DMS153 treated with DMSO at 0.1 percent for 48 hours (cell line): Measurements from ENCODE around the gene PRSS56.

Experiments used
- DNase-seq: peaks from one replicate; lab custom pipeline; 2025; ENCODE audit not compliant: unreplicated experiment; lab: John Stamatoyannopoulos, UW

The PRSS56 gene

DNA sequence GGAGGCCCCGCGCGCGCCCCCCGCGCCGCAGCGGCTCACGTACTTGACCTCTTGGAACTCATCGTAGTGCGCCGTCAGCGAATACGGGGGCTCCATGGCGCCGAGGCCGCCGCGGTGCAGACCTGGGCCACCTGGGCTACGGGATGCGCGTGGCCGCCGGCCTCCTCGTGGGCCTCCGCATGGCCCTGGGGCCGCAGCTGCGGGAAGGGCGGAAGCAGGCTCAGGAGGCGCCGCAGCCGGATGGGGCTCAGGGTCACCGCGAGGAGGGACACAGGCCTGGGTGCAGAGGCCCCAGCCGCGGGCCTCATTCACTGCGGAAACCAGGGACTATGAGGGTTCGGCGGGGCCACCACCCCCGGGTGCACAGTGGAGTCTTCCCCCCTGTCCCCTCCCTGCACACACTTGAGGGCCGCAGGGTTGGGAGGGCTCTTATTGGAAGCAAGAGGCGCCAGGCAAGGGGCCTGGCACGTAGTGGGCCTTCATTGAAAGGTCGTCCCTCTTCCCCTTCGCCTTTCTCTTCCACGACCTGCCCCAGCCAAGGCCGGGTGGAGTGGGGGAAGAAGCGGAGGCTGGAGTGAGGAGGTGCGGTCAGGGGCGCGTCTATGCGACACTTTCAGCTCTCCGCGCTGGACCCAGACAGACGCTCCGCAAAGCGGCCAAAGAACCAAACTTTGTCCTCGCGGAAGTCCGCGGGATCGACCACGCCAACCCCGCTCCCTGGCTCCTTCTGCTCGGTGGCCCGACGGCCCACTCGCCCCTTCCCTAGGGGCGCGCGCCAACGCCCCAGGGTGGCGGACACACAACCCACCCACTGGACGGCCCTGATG lies 33.4 kb upstream of the PRSS56 start:
- no peak for DNase-seq

DNA sequence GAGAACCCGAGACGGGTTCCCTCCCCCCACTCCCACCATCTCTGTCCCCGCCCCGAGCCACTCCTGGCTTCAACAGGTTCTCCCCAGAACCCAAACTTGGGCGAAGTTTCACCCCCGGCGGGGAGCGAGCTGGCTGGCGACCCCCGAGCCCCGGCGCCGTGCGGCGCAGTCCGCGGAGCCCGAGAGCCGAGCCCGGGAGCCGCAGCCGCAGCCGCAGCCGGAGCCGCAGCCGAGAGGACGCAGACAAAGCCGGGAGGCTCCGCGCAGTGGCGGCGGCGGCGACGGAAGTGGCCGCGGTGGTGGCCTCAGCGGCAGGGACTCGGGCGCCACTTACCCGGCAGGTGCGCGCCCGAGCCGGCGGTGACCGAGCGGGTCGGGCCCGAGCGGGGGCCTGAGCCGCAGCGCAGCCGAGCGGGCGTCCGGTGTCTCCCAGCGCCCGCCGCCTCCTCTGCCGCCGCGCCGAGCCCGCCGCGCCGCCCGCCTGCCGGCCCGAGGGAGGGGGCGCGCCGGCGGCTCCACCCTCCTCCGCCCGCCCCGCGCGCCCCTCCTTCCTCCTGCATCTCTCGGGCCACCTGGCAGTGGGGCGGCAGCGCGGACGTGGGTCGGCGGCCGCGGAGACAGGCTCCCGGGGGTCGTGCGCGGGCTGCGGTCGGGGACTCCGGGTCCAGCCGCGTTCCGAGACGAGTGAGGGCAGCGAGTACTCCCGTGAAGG lies 32.6 kb upstream of the PRSS56 start, which contains the start of gene ECEL1:
Gene ECEL1 (minus strand): TSS at position 450 of the 712 bp plus-strand sequence. CDS start 1,181 bp downstream, outside the sequence.
- no peak for DNase-seq

DNA sequence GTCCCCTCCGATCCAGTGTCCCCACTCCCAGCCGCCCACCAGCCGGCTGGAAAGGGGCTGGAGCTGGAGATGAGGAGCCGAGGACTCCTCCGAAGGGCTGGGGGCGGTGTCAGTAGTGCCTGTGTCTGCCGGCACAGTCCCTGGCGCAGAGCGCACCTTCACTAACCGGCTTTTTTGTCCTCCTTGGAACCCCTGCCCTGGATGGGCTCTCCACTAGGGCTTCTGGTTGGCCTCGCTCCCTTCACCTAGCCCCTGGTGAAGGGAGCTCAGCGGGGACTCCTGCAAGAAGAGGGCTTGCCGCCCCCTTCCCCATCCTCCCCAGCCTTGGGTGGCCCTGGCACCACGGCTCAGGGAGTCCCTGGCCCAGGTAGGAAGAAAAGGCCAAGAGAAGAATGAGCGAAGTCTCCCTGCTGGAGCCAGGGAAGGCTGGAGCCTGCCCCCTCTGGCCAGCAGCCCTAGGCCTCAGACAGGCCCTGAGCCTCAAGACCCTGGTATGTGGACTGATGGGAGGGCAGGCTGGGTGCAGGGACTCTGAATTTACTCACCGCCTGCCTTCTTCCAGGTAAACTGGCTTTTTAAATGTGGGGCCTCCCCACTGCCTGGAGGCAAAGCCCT lies 32.0 kb upstream of the PRSS56 start:
- no peak for DNase-seq

DNA sequence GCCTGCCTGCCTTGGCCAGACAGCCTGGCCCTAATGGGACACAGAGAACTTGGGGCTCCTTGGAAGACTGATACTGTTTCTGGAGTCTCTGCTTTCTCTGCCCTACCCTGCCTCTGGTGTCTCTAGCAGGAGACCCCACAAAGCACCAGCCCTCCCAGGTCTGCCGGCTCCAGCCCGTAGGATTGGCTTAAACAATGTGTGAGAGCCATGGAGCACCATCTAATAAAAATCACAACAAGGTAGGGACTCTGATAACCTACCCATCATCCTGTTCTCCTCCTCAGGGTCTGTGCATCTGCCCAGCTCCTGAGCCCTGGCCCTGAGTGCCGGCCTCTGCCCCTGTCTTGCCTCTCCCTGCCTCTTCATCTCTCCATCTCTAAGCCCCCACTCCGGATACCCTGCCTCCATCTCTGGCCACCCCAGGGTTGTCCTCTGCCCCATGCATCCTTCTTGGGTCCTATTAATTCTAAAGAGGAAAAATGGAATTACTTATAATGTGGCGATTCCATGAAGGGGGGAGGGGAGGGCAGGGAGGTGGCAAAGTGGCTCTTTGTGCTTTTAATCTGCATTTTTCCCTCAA lies 31.4 kb upstream of the PRSS56 start:
- DNase-seq: no peak

DNA sequence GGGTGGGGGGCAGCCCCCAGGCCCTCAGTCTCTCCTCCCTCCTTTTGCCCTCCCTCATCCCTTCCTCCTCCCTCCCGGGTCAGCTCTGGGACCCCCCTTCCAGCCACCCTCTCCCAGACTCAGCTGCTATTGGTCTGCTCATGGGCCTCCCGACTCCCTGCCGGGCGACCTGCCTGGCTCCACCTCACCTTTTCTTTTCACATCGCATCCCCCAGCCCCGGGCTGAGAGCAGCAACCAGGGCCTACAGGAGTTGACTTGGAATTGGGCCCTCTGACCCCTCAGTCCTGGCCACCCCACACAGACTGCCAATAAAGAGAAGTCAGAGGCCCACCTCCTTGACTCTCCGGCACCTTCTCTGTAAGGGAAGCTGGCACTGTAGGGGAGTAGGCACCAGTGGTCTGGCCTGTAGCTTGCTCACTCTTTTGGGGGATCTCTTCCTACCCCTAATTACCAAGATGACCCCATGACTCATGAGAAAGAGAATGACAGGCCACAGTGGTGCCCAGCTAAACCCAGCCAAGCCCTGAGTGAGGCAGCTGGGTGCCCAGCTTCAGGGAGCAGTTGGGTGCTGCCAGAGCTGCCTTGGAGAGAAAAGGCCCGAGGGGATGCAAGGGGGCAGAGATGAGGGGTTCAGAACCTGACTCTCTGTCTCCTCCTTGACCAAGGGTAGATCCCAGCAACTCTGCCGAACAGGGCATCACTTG lies 30.5 kb upstream of the PRSS56 start:
- DNase-seq: no peak

DNA sequence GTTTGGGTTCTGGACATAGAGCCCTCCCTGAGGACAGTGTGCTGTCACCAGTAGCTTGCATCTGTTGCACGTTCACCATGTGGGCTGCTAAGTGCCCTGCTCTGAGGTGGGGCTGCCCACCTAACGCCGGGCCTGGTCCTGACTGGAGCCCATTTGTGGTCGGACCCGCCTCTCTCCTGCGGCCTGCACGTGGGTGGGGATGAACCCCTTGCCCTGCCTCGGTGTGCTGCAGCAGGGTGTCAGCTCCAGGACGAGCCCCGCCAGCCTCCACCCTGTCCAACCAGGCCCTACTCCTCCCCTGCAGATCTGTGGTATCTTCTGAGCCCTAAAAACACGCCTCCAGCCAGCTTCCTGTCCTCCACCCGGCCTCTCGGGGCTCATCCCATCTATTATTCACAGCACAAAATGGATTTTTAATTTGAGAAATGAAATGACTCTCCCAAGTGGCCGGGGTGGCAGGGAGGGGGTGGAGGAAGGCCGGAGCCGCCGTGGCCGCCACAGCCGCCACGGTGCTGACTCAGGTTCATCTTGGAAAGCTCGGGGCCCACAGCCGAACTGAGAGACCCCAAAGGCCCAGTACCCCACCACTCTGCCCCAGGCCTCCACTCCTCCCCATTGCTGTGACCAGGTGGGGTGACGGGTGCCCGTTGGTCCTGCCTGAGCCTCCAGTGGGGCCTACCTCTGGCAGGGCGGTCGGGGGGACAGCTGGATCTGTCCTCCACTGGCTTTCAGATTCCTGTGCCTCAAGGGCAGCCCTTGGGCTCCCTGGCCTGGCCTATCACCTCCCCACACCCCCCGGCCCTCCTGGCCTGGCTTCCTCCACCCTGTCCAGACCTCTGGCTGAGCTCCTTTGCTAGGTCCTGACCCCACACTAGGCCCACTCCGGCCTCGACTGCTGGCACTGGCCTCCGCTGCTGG lies 29.7 kb upstream of the PRSS56 start:
- no peak for DNase-seq

DNA sequence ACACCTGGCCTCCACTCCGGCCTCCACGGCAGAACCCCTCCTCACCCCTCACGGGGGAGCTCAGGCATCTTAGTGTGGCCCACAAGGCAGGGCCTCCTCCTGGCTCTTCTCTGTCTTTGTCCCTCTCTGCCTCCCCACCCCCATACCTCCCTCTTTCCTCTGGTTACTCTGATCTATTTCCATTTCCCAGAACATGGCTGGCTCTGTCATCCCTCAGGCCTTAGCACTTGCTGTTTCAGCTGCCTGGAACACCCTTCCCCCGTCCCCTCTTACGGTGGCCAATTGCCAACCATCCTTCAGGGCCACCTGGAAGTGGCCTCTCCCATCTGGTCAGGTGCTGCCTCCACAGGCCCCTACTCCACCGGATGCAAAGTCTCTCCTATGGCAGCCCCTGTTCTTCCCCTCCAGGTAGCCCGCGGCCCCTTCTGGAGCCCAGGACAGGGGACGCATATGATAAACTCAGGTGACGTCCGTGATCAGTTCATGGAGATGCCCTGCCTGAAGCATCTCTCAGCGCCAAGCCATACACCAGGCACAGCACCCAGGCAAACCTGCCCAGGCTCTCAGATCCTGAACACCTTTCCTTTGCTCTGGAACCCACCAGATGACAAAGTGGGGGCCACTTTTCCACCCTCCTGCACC lies 28.9 kb upstream of the PRSS56 start:
- DNase-seq: no peak

DNA sequence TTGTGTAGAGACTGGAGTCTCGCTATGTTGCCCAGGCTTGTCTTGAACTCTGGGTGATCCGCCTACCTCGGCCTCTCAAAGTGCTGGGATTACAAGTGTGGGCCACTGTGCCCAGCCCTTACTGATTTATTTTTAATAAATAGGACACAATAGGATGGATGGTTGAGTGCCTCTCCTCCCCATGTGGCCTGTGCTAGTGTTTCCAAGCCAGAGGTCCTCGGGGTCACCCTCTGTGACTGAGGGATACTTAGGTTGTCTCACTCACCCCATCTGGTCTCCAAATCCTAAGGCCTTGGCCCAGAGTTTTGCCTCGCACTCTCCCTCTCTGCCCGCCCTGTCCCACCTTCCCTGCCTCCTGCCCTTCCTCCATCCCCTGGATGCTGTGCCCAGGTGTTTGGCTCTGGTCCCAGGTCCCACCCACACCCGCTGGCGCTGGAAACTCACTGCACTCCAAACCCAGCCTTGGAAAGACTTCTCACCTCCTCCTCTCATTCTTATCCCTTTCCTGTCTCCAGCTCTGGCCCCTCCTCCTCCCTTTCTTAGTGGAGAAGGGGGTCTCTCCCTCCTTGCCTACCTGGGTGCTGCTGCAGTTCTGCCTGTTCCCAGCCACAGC lies 27.8 kb upstream of the PRSS56 start:
- DNase-seq: no peak

DNA sequence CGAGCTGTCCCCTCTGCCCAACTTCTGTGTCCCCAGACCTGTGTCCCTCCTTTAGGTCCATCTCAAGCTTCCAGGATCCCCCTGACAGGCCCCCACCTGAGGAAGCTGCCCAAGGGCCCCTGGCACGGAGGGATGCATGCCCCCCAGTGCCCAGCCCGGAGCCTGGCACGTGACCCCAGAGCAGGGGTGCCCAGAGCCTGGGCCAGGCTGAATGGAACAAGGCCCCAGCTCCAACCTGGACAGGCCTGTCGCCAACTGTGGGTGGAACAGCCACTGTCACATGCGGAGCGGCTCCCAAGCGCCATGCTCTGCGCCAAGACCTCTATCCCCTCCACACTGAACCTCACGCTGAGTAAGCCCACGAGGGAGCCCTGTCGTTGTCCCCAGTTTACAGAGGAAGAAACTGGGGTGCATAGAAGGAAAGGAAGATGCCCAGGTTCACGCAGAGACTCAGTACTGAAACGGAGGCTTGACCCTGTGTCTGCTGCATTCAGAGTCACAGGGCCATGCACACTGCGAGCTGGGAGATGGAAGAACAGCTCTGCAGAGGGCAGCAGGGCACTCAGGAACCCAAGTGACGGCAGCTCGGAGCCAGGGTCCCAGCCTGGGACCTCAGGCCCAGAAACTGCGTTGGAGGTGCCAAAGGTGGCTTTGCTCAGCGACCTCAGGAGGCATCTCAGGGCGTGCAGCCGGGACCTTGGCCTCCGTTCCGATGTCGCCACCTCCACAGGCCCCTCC lies 27.1 kb upstream of the PRSS56 start:
- DNase-seq: no peak

DNA sequence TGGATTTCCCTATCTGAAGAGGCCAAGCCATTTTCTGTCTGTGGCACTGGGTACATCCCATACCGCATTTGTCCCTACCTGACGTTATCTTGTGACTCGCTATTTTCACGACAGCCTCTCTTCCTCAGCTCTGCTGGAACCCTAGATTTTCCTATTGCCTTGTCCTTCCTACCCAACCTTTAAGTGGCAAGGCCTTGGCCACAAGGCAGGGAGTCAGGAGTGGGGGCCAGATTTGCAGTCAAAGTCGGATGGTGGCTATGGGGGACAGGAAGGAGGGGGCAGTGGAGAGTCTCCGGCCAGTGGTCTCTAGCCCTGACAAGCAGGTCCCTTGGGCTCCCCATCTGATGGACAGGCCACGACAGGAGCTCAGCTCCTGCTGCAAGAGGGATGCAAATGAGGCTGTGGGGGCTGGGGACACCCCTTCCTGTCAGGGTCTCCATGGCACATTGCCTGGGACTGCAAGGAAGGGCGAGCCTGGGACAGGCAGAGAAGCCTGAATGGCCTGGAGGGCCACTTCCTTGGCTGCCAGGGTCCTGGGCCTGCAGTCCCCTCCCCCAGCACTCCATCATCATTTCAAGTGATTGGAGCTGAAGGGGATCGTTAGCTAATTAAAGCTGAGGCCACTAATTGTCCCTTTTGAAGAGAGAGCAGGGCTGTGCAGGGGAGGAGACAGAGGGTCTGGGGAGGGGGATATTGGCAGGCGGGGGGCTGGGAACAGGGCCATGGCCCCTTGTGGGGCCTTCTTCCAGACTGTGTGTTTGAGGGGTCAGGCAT lies 26.3 kb upstream of the PRSS56 start:
- DNase-seq: no peak

DNA sequence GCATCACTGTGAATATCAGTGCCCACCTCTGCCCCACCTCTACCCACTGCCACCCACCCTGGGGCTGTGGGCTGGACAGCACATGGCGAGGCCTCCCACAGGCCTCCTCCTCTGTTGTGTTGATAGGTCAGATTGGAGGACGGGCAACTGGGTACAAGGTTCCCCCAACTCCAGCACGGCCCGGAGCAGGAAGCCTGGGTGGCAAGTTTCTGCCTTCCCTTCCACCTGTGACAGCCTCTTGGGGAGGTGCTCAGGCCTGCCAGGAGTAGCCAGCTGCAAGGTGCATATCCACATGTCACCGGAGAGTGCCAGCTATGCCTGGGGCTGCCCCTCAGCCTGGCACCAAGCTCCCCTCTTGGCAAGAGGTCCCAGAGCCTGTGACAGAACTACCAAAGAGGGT lies 25.6 kb upstream of the PRSS56 start:
- no peak for DNase-seq

DNA sequence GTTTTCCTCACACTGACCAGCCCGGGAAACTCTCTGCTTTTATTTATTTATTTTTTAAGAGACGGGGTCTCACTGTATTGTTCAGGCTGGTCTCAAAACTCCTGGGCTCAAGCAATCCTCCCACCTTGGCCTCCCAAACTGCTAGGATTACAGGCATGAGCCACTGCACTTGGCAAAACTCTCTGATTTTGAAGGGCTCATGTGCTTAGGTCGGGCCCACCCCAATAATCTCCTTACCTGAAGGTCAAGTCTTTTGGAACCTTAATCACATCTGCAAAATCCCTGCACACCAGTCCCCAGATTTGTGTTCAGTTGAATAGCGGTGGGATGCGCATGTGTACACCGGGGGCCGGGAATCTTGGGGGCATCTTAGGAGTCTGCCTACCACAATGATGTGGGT lies 24.9 kb upstream of the PRSS56 start:
- DNase-seq: no peak

DNA sequence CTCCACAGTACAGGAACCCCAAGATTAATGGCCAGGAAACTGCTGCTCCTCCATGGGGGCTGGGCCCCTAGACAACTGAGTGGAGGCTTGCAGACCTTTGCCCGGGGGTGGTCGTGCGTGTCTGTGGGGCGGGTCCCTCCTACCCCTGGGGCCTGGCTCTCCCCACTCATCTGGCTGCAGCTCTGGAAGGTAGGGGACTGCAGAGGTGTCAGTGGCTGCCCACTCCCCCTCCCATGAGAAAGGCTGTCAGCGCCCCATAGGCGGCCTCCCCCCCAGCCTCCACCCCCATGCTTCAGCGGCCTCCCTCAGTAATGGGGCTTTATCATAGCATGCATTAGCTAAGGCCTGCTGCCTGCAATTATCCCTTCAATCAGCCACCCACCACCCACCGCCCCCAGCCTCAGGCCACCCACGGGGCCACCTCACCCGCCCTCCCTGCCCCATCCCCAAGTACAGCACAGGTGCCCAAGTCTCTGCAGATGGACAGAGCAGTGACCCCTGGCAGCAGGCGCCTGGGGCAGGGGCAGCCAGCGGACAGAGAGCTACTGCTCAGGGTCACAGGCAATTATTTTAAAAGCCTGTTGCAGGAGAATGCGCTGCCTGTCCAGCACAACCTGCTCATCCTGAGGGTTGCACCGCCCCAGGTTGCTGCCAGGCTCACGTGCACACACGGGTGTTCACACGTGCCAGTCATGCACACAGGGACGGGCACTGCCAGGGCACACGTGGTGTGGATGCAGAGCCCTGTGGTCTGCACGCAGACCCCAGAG lies 23.5 kb upstream of the PRSS56 start:
- DNase-seq: no peak

DNA sequence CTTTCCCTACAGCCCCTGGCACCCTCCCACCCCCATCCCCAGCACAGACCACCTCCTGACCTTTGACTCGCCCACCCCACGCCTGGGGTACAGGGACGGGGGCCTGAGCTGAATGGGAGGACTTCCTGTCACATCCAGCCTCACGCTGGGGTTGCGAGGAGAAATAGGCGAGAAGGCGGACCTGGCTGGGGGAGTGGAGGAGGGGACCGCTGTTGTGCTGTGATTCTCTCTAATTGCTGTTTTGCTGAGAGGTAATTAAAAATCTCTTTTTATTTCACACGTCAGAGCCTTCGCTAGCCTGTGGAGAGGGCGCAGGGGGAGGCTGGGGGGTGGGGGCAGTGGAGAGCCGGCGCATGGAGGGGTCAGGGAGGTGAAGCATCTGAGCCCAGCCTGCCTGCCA lies 22.8 kb upstream of the PRSS56 start:
- DNase-seq: no peak

DNA sequence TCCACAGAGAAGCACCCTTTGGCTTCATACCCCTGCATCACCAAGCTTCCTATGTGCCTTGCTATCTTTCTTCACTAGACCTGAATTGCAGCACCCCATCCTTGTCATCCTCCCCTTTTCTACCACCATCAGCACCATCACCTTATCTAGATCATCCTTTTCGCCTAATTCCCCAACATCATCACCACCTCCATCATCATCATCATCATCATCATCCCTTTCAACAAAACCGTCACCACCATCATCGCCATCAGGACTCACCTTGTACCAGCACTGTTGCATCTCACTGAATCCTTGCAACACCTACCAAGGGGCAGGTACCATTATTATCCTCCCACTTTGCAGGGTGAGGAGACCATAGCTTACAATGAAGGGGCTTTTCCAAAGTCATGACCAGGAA lies 21.7 kb upstream of the PRSS56 start:
- DNase-seq: no peak

DNA sequence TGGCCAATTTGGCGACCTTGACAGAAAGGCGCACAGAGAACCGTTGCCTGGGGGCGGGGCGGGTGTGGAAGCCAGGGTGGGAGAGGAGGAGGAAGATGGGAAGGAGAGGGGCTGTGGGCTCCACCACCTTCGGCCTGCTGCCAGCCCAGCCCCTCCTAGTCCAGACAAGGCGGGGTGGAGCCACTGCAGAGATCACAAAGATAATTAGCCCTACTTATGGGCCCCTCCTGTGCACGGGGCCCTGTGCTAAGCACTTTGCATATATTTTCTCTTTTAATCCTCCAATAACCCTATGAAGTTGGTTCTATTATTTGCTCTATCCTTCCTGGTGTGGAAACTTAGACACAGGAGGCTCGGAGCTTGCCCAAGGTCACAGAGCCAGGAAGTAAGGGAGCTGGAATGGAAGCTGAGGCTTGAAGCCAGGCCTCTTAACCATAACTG lies 18.8 kb upstream of the PRSS56 start:
- DNase-seq: no peak
